ENCODE results near the gene SND1. TPM values are rescaled to one million over a fixed set of nuclear protein-coding genes. Genes with fewer than 3 reads are reported as not detected.

SND1 gene
- total and polyA plus RNA-seq, 12 donors = 58.9 to 266 (median 132) TPM

GRCh38 chr7:127882313-127882920, 230.4 kb downstream of the SND1 start:
- WGBS, 4 donors = 17 to 35% (median 26%) methylated on average over 3 of the region's 3 CpGs
- no peak for TF ChIP-seq CTCF (IDR thresholded peaks at IDR 0.05)
- no peak for TF ChIP-seq POLR2A (IDR thresholded peaks at IDR 0.05)
- DNase-seq = no peak
- no peaks in the 10 kb centered on the region for H3K9me3 ChIP-seq (replicated peaks in 1 of 3)
- intact Hi-C loops (cut with DNase I) = no loop called here
- peak overlapping the region in 3 of 5 donors; percentile 4 to 49 (median 22) for H3K27ac ChIP-seq
- H3K27me3 ChIP-seq = no peaks in the 10 kb centered on the region
- H3K4me1 ChIP-seq (replicated peaks in 1 of 2) = peaks cover 25 to 51% of the 10 kb centered on the region in 2 donors
- no peaks in the 10 kb centered on the region for H3K36me3 ChIP-seq (replicated peaks in 1 of 2)
- no peak overlapping the region for H3K4me3 ChIP-seq

DNA sequence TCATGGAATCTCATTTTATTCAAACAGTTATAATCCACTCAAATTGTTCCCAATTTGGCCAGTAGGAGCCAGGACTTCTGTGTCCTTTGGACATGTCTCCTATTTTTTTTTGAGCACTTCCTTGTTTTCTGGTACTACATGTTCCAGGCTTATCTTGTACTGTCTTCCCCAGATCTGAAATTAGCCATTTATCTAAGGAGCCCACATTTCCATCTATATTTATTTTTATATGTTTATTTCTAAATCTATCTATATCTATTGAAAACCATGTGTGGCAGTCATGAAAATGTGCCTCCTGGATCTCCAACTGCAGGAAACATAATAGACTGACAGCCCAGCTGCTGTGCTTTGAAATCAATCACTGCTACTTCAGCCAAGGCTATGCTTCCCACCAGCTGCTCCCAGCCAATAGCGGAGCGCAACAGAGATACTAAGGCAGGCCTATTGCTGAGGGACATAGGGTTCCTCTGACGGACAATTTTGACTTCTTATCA, 232.1 kb downstream of the SND1 start:
- no peaks in the 10 kb centered on the region for H3K27me3 ChIP-seq
- peaks cover 38 to 68% of the 10 kb centered on the region in 2 donors for H3K4me1 ChIP-seq (replicated peaks in 1 of 2)
- intact Hi-C loops (cut with DNase I) = no loop called here
- no peak overlapping the region for H3K4me3 ChIP-seq
- peak in 2 of 7 donors; percentile 33 to 62 for DNase-seq
- TF ChIP-seq CTCF (IDR thresholded peaks at IDR 0.05) (peak in 4 of 6 experiments; percentile 21 to 43 (median 28)), POLR2A (IDR thresholded peaks at IDR 0.05) (no peak)
- WGBS, 4 donors = 64 to 94% (median 78%) methylated on average over 3 of the region's 3 CpGs
- H3K36me3 ChIP-seq (replicated peaks in 1 of 2) = no peaks in the 10 kb centered on the region
- H3K27ac ChIP-seq = no peak overlapping the region
- no peaks in the 10 kb centered on the region for H3K9me3 ChIP-seq (replicated peaks in 1 of 3)

DNA sequence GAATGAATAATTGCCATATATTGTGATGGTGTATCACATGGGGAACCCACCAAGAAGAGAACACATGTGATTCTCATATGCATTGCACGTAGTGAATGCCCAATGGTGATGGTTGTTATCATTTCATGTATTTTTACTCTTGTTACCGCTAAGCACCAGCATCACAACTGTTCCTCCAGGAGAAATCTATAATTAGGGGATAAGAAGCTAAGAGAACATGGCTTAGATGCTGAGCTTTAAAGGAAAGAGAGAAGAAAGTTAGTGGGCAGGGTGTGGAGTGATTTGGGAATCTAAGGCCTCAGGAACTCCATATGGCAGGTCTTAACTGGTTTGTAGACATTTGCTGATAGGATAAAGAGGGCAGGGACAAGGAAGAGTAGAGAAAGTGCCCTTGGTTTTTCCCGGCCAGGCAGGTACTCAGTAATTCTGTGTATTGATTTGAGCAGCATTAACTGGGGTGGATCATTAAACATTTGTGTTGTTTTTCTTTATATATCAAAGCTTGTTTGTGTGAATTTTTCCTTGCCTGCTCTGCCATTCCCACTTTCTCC, 233.3 kb downstream of the SND1 start:
- Histone ChIP-seq H3K27me3 (no peaks in the 10 kb centered on the region), H3K4me1 (replicated peaks in 1 of 2) (peaks cover 38 to 72% of the 10 kb centered on the region in 2 donors), H3K36me3 (replicated peaks in 1 of 2) (no peaks in the 10 kb centered on the region), H3K27ac (peak overlapping the region in 3 of 5 donors; percentile 19 to 70 (median 35)), H3K4me3 (no peak overlapping the region), H3K9me3 (replicated peaks in 1 of 3) (no peaks in the 10 kb centered on the region)
- 74 to 87% (median 85%) methylated on average over 3 of the region's 3 CpGs for WGBS, 4 donors
- no peak for DNase-seq
- TF ChIP-seq CTCF (IDR thresholded peaks at IDR 0.05) (no peak), POLR2A (IDR thresholded peaks at IDR 0.05) (no peak)
- intact Hi-C loops (cut with DNase I) = no loop called here

DNA sequence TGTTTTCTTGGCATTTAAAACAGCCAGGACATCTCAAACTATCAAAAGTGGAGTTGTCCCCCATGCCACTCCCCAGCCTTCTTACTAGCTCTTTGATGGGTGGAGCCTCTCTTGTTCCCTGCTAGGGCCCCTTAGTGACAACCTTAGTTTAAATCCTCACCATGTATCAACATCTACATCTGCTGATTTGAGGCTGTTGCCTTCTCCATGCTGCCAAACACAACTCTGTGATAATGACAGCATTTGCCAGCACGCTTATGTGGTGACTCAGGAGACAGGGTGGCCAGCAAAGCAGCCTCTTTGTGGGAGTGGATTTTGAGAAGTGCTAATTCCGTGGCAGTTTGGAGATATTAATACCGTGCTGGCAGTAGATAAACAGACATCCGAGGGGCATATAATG, 233.8 kb downstream of the SND1 start:
- Histone ChIP-seq H3K4me3 (no peak overlapping the region), H3K36me3 (replicated peaks in 1 of 2) (no peaks in the 10 kb centered on the region), H3K9me3 (replicated peaks in 1 of 3) (no peaks in the 10 kb centered on the region), H3K4me1 (replicated peaks in 1 of 2) (peaks cover 38 to 77% of the 10 kb centered on the region in 2 donors), H3K27ac (peak overlapping the region in 3 of 5 donors; percentile 19 to 70 (median 35)), H3K27me3 (no peaks in the 10 kb centered on the region)
- intact Hi-C loops (cut with DNase I) = no loop called here
- peak in 1 of 2 donors; percentile 6 for TF ChIP-seq POLR2A (IDR thresholded peaks at IDR 0.05)
- TF ChIP-seq CTCF (IDR thresholded peaks at IDR 0.05) = no peak
- WGBS, 4 donors = 27 to 39% (median 33%) methylated on average over 4 of the region's 4 CpGs
- DNase-seq = peak; percentile 41 to 80 (median 63)
